Measurements from ENCODE around the gene METTL9.
"Not testable (repeated sequence)": the region's sequence is repeated elsewhere in the genome, so short reads cannot be mapped to it uniquely, and the experiment has no call there.

The METTL9 gene

DNA sequence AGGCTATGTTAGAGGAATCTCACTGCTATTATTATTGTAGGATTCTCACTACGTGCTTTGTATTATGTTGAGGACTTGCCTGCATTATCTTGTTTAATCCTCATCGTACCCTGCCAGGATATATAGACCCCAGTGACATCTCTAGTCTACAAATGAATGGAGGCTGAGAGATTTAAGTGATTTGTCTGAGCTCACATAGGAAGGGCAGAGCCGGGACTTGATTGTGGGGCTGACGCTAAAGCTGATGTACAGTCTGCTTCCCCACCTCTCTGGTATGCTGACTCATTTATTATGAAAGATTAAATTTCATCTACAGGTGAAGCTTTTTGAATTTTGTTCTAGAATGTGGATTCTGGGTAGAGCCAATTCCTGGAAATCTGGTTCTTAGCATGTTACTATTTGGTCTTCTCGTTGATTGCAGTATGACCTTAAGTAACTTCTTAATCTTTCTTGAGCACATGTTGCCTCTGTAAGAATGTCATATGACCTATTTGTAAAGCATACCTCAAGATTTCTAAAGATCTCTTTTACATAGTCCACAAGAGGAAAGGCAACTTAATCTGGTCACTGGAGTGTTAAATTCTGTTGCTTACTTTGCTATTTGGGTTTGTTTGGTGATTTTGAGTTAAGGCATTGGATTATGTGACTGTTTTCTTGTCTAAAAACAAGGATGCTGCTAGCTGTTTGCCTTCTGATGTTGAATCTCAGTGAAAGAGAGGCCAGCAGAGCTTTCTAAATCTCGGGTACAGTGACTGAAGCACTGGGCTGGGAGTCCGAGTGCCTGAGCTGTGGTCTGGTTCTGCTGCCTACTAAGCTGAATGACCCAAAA, 12.4 kb downstream of the METTL9 start:
- no peak for DNase-seq

DNA sequence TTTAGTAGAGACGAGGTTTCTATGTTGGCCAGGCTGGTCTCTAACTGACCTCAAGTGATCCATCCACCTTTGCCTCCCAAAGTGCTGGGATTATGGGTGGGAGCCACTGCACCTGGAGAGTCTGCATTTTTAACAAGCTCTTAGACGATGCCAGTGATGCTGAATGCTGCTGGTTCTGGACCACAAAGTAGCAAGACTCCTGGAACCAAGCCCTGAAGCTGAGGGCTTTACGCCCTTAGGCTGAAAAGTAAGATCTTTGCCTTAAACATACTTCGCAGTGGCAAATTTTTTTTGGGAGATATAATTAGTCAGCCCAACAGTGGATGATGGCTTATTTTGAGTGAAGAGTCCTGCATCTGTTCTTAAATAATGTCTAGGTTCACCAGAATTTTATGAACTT, 14.0 kb downstream of the METTL9 start:
- DNase-seq, result no peak

DNA sequence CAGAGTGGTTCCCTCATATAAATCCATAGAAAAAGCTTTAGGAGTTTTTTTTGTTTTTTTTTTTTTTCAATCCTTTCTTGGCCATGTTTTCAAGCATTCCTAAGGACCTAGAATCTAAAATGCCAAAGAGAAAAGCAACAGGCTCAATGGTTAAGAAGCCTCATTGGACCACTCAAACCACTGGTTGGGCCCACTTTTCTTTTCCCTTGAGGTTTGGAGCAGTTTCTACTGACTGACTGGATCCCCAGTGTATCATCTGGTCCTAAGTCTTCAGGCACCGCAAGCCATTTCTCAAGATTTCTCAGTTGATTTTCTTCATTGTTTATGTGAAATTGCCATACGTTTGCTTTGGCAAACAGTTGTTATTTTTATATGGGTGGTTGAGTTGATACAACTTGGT, 14.4 kb downstream of the METTL9 start:
- no peak for DNase-seq

DNA sequence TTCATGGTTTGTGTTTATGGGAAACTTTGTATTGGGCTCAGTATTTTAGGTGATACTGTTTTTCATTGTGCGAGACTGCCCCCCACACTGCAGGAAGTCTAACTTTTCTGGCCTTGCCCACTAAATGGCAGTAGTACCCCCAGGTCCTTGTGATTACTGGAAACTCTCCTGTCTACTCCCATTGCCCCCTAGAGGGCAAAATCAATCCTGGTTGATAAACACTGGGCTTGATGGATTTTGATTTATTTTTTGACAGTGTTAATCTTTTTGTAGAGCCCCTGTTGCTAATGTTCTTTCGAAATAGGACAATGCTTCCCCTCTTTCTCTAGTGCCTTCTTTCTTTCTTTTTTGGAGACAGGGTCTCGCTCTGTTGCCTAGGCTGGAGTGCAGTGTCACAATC, 15.5 kb downstream of the METTL9 start:
- no peak for DNase-seq

DNA sequence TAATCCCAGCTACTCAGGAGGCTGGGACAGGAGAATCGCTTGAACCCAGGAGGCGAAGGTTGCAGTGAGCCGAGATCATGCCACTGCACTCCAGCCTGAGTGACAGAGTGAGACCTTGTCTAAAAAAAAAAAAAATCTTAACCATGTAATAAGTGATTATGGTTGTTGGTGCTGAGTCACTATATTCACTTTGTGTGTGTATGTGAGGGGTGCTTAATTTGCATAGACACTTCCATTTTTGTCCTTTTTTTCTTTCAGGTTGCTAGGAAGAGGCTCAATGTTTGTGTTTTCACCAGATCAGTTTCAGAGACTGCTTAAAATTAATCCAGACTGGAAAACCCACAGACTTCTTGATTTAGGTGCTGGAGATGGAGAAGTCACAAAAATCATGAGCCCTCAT, 18.2 kb downstream of the METTL9 start:
- no peak for DNase-seq

DNA sequence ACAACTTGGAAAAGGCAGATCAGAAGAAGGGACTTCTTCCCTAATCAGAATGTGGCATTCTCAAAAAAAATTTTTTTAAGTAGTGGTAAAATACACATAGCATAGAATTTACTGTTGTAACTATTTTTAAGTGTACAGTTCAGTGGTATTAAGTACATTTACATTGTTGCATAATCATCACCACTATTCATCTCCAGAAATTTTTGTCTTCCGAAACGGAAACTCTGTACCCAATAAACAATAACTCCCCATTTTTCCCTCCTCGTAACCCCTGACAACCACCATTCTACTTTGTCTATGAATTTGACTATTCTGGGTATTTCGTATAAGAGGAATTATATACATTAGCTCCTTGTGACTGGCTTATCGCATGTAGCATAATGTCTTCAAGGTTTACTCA, 18.9 kb downstream of the METTL9 start:
- DNase-seq, result no peak

DNA sequence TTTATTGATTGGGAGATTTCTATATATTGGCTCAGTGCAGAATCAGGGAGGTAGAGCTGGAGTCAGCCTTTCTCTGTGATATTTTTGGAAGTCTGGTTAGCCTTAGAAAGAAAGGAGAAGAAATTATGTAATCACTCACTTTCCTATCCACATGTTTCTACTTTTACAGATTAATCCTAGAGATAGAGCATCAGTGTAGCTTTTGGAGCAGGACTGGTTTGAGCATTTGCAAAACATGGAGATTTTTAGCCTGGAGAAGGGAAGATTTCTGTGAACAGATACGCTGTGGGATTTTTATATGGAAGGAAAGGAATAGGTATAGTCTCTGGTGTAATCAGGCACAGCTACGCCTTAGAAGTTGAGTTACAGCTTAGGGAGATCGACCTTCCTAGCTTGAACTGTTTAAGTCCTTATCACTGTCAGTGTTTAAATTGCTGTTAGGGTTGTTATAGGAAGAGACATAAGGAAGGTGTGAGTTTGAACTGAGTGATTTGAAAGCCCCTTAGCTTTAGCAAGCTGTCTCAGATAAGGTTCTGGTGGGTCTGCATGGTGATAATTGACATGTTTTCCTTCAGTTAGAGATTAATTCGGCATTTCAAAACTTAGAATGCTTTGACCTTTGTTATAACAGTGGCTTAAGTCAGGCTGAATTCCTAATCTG, 20.5 kb downstream of the METTL9 start:
- DNase-seq, result no peak

DNA sequence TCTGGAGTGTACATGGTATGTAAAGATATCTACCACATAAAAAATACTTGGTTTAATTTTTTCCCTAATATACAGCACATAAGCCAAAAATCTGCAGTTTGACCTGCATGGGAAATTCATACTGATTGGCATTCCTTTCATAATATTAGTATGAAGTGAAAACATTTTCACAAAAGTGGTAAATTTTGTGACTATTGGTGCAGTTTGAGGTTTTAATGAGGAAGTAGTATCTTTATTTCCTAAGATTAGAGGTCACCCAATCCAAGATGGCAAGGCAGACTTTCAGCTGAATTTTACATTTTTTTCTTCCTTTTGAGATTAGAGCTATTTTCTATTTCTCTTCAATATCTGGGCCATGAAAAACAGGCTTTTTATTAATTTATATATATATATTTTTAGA, 21.2 kb downstream of the METTL9 start:
- DNase-seq, result no peak

DNA sequence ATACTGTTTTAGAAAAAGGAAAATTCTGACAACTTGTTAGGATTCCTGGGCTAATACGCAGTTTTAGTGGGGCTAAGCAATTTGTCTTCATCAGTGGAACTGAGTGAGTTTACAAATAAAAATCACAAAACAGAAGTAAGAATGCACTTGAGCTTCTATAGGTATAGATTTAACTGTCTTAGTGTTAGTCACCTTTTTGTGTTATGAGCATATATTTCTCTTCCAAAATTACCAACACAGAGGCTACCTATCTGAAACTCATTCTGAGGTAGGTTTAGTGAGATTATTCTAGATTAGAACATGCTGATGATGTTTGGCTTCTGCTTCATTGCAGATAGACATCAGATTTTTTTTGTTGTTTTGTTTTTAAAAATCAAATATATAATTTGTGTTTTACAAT, 23.2 kb downstream of the METTL9 start:
- no peak for DNase-seq

DNA sequence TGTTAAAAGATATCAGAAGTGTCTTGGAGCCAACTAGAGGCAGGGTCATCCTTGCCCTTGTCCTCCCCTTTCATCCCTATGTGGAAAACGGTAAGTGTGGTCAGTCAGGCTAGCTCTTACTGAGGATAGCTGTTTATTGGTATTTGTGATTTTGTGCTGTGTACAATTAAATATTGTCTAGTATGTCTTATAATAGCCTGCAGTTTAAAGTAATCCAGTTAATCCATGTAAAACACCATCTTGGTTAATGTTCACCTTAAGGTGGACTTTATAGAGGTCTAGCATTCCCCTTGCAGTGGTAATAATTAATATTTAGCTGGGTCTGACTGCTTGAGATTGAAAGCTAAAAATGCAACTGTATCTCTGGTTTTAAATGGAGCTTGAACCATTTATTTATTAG, 25.6 kb downstream of the METTL9 start:
- no peak for DNase-seq

DNA sequence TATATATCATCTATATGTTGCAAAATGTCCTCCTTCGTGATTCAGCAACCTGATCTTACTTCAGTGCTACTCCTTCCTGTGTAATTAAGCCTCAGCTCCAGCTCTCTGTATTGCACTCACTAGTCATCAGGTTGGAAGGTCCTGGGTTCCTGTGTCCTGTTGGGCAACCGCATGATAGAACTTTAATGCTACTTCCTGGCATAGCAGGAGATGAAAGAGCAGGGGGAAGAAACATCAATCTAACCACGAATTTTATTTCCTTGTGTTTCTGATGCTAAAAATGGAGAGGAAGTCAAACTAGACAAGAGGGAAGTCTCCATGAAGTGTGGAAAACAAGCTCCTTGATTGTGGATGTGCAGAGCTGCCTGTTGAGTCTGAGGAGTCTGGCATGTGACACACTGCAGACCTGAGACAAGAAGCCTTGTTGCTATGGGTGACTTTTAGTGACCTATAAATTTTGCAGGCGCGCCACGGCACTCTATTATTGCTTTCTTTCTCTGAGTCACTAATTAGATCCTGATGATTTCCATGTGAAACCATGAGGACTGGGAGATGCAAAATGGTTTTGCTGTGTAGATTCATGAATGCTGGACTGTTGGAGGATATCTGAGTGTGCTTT, 27.4 kb downstream of the METTL9 start:
- no peak for DNase-seq

DNA sequence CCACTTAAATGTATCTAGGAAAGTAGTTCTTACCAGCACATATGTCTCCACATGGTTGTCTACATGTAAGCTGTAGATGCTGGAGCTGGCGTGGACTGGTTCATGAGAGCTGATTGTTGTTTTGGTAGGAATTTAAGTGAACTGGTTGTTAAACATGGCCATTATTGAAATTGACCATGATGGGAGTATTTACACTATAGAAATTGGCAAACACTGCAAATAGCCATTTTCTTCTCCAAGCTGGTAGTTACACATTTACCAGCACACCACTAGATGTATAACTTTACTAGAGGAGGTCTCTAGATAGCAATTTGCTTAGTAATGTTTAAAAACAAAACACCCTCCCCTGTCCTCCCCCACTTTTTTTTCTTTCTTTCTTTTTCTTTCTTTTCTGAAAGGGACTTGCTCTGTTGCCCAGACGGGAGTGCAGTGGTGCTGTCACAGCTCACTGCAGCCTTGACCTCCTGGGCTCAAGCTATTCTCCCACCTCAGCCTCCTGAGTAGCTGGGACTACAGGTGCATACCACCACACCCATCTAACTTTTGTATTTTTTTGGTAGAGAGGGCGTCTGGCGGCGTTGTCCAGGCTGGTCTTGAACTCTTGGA, 28.8 kb downstream of the METTL9 start:
- DNase-seq, result no peak

DNA sequence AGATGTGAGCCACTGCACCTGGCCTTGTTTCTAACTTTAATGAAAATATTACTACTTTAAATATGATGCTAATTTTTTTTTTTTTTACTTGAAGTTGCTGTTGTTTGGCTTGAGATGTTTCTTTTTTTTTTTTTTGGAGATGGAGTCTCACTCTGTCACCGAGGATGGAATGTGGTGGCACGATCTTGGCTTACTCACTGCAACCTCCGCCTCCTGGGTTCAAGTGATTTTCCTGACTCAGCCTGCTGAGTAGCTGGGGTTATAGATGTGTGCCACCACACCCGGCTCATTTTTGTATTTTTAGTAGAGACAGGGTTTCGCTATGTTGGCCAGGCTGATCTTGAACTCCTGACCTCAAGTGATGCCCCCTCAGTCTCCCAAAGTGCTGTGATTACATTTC, 29.4 kb downstream of the METTL9 start:
- no peak for DNase-seq

DNA sequence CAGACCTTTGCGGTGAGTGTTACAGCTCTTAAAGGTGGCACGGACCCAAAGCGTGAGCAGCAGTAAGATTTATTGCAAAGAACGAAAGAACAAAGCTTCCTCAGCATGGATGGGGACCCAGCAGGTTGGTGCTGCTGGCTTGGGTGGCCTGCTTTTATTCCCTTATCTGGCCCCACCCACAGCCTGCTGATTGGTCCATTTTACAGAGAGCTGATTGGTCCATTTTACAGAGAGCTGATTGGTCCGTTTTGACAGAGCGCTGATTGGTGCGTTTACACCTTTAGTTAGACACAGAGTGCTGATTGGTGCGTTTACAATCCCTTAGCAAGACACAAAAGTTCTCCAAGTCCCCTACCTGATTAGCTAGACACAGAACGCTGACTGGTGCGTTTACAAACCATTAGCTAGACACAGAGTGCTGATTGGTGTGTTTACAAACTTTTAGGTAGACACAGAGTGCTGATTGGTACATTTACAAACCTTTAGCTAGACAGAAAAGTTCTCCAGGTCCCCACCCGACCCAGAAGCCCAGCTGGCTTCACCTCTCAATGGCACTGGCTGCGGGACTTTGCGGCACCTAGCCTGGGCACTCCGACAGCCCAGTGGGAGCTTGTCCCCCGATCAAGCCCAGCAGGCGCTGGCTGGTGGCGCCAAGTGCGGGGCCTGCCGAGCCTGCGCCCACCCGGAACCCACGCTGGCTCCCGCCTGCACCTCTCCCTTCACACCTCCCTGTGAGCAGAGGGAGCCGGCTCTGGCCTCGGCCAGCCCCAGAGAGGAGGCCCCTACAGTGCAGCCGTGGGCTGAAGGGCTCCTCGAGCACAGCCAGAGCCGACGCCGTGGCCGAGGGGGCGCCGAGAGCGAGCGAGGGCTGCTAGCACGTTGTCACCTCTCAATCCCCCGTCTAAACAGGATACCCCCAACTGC, 30.5 kb downstream of the METTL9 start:
- not testable (repeated sequence) for DNase-seq

DNA sequence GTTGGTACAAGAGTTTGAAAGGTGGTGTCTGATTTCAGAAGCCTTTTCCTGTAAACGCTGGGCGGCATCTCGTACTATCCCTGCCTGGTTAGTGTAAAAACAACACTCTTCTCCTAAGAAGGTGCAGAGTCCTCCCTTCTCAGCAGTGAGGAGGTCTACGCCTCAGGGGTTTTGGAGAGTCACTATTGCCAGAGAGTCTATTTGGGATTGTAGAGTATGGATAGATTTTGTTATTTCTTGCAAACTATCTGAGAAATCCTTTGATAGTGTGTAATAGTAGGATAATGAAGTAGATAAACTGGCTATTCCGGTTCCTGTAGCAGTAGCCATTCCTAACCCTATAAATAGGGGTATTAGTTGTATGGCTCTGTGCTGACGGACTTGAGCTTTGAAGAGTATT, 31.5 kb downstream of the METTL9 start:
- not testable (repeated sequence) for DNase-seq

DNA sequence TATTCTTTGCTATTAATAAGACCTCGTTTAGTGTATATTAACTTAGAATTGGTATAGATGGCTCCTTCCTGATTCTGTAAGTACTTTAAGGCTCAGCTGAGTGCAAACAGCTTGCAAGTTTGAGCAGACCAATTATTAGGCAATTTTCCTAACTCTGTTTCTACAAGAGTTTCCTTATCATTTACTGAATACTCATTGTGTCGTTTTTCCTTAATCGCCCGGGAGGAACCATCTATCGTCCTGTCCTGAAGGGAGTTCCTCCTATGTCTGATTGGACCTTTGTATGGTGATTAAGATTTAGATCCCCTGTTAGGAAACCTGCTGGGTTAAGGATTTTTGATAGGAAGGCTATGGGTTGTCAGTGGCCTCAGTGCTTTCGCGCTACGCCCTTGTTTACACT, 32.0 kb downstream of the METTL9 start:
- DNase-seq, result not testable (repeated sequence)

DNA sequence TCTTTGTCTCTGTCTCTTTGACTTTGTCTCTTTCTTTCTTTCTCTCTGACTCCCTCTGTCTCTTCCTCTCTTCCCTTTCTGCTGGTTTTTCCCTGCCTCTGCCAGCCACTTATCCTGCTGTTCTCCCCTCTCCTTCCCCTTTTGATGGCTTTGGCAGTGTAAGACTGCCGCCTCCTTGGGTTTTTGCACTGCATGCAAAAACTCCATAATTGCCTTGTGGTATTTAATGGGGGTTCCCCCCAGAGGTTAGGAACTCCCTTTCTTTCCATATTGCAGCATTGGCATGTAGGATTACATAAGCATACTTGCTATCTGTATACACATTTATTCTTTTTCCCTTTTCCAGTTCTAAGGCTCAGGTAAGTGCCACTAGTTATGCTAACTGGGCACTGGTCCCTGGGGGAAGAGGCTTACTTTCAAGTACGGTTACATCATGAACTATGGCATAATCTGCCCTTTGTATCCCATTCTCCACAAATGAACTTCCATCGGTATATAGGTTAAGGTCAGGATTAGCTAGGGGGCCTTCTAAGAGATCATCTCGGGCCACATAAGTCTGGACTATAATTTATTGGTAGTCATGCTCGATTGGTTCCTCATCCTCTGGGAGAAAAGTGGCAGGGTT, 32.7 kb downstream of the METTL9 start:
- not testable (repeated sequence) for DNase-seq

DNA sequence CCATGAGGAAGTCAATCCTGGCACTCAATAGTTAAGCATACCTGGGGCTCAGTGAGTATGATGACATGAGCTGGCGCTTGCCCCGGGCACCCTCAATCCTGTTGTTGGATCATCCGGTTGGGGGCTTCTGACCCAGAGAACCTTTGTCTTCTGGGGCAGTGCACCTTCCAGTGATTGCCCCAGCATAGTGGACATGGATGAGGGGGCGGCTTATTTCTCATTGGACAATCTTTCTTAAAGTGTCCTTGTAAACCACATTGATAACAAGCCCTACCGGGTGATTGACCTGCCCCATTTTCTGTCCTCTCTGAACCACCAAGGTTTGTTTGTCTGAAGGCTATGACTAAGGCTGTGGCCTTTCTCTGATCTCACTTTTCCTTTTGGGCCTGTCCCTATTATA, 34.8 kb downstream of the METTL9 start:
- no peak for DNase-seq

DNA sequence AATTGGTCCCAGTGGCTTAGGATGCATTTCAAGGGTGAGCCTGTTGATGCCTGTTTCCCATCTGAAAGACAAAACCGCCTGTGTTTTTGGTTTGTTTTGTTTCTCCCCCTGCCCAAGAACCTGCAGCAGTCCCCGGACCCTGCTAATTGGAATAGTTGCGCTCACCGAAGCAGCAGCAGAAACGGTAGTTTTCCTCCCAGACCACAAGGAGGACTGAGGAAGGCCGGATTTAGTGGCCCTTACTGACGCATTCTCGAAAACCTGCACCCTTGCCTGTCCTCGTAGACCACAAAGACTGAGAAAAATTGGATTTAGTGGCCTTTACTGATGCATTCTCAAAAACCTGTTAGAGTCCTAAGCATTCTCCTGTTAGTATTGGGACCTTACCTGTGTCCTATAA, 36.3 kb downstream of the METTL9 start:
- not testable (repeated sequence) for DNase-seq

DNA sequence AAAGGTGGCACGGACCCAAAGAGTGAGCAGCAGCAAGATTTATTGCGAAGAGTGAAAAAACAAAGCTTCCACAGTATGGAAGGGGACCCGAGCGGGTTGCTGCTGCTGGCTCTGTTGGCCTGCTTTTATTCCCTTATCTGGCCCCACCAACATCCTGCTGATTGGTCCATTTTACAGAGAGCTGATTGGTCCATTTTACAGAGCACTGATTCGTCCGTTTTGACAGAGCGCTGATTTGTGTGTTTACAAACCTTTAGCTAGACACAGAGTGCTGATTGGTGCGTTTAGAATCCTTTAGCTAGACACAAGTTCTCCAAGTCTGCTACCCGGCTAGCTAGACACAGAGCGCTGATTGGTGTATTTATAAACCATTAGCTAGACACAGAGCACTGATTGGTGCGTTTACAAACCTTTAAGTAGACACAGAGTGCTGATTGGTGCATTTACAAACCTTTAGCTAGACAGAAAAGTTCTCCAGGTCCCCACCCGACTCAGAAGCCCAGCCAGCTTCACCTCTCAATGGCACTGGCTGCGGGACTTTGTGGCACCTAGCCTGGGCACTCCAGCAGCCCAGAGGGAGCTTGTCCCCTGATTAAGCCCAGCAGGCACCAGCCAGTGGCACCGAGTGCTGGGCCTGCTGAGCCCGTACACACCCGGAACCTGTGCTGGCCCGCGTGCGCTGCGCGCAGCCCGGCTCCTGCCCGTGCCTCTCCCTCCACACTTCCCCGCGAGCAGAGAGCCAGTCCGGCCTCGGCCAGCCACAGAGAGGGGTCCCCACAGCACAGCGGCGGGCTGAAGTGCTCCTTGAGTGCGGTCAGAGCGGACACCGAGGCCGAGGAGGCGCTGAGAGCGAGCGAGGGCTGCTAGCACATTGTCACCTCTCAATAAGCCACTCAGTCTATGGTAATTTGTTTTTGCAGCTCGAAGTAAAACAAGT, 37.9 kb downstream of the METTL9 start:
- DNase-seq, result no peak

DNA sequence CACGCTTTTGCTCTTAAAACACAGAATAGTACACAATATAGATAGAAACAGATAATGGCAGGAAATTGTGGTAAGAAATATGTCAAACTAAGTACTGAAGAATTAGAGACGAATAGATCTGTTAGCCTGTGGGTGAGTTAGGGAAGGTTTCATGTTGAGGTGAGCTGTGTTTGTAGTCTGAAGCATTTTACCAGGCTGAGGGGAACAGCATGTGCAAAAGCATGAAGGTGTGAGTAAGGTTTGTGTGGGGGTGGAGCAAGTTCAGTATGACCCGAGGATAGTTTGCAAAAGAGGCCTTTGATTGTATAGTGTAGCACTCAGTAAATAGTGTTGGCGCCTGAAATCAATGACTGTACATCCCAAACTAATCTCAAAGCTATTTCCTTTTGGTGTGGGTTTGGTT, 39.2 kb downstream of the METTL9 start:
- DNase-seq, result no peak

Data from SHP77 (cell line).